Breast epithelium (tissue), 3 donors: ENCODE results near the gene KCNJ9.

ENCODE experiments used
- POLR2AphosphoS5 ChIP-seq, 3 donors: sonication (generic); formaldehyde crosslinking; IDR thresholded peaks; one replicate each; pipeline ENCODE4 v1.6.1; 2017; ENCODE audit warnings: antibody characterized with exemption in 3 of 3
- TF ChIP-seq, protein P1 (sequence below), 3 donors: fragments of 450-650 bp; IDR thresholded peaks; one replicate each; pipeline ENCODE4 v1.5.1; 2016 to 2017; ENCODE audit warnings: antibody characterized with exemption in 3 of 3, mild to moderate bottlenecking in 3 of 3, moderate library complexity in 3 of 3

DNA sequence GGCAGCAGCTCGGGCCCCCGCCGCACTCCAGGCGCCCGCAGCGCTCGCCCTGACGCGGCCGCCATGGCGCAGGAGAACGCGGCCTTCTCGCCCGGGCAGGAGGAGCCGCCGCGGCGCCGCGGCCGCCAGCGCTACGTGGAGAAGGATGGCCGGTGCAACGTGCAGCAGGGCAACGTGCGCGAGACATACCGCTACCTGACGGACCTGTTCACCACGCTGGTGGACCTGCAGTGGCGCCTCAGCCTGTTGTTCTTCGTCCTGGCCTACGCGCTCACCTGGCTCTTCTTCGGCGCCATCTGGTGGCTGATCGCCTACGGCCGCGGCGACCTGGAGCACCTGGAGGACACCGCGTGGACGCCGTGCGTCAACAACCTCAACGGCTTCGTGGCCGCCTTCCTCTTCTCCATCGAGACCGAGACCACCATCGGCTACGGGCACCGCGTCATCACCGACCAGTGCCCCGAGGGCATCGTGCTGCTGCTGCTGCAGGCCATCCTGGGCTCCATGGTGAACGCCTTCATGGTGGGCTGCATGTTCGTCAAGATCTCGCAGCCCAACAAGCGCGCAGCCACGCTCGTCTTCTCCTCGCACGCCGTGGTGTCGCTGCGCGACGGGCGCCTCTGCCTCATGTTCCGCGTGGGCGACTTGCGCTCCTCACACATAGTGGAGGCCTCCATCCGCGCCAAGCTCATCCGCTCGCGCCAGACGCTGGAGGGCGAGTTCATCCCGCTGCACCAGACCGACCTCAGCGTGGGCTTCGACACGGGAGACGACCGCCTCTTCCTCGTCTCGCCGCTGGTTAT lies 2.8 kb downstream of the KCNJ9 start:
- TF ChIP-seq, protein P1, sequence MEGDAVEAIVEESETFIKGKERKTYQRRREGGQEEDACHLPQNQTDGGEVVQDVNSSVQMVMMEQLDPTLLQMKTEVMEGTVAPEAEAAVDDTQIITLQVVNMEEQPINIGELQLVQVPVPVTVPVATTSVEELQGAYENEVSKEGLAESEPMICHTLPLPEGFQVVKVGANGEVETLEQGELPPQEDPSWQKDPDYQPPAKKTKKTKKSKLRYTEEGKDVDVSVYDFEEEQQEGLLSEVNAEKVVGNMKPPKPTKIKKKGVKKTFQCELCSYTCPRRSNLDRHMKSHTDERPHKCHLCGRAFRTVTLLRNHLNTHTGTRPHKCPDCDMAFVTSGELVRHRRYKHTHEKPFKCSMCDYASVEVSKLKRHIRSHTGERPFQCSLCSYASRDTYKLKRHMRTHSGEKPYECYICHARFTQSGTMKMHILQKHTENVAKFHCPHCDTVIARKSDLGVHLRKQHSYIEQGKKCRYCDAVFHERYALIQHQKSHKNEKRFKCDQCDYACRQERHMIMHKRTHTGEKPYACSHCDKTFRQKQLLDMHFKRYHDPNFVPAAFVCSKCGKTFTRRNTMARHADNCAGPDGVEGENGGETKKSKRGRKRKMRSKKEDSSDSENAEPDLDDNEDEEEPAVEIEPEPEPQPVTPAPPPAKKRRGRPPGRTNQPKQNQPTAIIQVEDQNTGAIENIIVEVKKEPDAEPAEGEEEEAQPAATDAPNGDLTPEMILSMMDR (IDR thresholded peaks at IDR 0.05) = peak in 2 of 3 donors; percentile 45 to 64
- TF ChIP-seq POLR2AphosphoS5 (IDR thresholded peaks at IDR 0.05) = peak in 1 of 3 donors; percentile 18
